Measurements from ENCODE around the gene WNT11.

DNA sequence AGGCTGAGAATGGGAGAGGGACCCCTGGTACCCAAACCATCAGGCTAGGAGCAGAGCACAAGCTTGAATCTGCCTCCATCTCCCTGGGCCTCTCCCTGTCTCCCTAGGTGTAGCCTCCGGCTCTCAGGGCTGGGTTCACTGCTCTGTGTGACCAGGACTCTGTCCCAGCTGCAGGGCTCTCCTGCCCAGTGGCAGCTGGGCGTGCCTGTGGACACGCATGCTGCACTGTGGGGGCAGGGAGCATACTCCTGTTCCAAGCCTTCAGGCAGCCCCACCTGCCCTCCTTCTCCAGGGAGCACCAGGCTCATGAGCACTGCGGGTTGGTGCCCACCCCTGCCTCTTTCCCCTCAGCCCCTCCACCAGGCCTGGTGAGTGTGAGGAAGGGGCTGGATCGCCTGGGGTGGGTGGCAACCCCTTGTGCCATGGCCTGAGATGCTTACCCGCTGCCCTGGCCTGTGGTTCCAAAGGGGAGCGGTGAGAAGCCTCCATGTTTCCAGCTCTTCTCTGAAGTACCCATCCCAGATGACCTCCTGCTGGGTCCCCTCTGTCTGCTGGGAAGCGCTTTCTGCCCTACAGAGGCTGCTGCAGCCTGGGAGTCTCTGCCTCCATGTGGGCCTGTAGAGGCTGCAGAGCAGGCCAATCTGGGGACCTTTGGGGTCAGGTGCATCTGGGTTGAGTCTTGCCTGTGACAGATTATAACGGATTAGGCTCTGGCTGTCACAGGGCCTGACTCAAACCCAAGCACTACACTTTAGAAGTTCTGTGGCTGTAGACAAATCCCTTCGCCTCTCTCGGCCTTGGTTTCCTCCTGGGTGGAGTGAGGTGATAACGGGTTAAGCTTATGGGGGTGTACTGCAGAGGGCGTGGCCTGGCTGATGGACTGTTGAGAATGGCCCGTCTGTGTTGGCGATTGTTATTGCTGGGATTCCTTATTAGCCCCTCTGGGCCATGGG, 43.7 kb downstream of the WNT11 start:
- no peak for TF ChIP-seq EZH2 (IDR thresholded peaks at IDR 0.05; ENCODE audit: low read length, unreplicated experiment)
- TF ChIP-seq, protein P1, sequence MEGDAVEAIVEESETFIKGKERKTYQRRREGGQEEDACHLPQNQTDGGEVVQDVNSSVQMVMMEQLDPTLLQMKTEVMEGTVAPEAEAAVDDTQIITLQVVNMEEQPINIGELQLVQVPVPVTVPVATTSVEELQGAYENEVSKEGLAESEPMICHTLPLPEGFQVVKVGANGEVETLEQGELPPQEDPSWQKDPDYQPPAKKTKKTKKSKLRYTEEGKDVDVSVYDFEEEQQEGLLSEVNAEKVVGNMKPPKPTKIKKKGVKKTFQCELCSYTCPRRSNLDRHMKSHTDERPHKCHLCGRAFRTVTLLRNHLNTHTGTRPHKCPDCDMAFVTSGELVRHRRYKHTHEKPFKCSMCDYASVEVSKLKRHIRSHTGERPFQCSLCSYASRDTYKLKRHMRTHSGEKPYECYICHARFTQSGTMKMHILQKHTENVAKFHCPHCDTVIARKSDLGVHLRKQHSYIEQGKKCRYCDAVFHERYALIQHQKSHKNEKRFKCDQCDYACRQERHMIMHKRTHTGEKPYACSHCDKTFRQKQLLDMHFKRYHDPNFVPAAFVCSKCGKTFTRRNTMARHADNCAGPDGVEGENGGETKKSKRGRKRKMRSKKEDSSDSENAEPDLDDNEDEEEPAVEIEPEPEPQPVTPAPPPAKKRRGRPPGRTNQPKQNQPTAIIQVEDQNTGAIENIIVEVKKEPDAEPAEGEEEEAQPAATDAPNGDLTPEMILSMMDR (conservative IDR thresholded peaks at IDR 0.05; ENCODE audit: low read depth, low read length): no peak
- no peak for TF ChIP-seq EZH2phosphoT487 (IDR thresholded peaks at IDR 0.05; ENCODE audit: borderline replicate concordance, low read length)
